A549 (cell line): ENCODE data around the gene IQCE. TPM values are rescaled to one million over a fixed set of nuclear protein-coding genes. Genes with fewer than 3 reads are reported as not detected.

Source experiments
- ATAC-seq, 2 experiments: fragments of 200-7000 bp in 1 of 2; fragments of >200 bp in 1 of 2; cut with Nextera tagmentation in 1 of 2; cut with Tn5 transposase in 1 of 2; 3 replicates each; pipeline versions ENCODE4 v1.8.0 to v1.9.1; 2018 to 2020; ENCODE audit warnings: mild to moderate bottlenecking in 1 of 2, moderate library complexity in 1 of 2
- CTCF ChIA-PET: fragments of 300-600 bp; sonication (Branson Sonifier 250); formaldehyde crosslinking; extraction: SDS; loops from one replicate; lab custom pipeline; 2021; ENCODE audit warnings: antibody characterized with exemption, inconsistent platforms; lab: Yijun Ruan, JAX
- POLR2A ChIA-PET: fragments of 350-600 bp; formaldehyde crosslinking; extraction: SDS; loops from one replicate; lab custom pipeline; 2021; ENCODE audit warnings: antibody characterized with exemption, inconsistent platforms; lab: Yijun Ruan, JAX
- DNase-seq, 2 experiments: peaks; one replicate each; pipeline versions ENCODE4 v3.0.0 to v3.0.0-alpha.2; 2011 to 2016; ENCODE audit warnings: low read depth in 1 of 2, low spot score in 1 of 2
- FAIRE-seq: peaks from 2 replicates; lab custom pipeline; 2011; peaks lifted over from hg19 to GRCh38; lab: Jason Lieb, UNC
- H3K27ac ChIP-seq, 2 experiments: fragments of >200 bp; sonication (Bioruptor Twin); formaldehyde crosslinking; 3 replicates each; pipeline ENCODE4 v1.5.1; 2016 to 2017
- H3K4me1 ChIP-seq: fragments of >200 bp; sonication (Bioruptor Twin); formaldehyde crosslinking; 3 replicates; pipeline ENCODE4 v1.6.1; 2016
- H3K4me2 ChIP-seq: fragments of >200 bp; sonication (Bioruptor Twin); formaldehyde crosslinking; 3 replicates; pipeline ENCODE4 v1.6.1; 2016
- H3K4me3 ChIP-seq: fragments of >200 bp; sonication (Bioruptor Twin); formaldehyde crosslinking; 3 replicates; pipeline ENCODE4 v1.5.1; 2016
- H3K9me3 ChIP-seq: fragments of >200 bp; sonication (Bioruptor Twin); formaldehyde crosslinking; 3 replicates; pipeline ENCODE4 v1.6.1; 2016
- CEBPB ChIP-seq, 2 experiments: fragments of >200 bp in 1 of 2; sonication (Bioruptor Twin) in 1 of 2; formaldehyde crosslinking in 1 of 2; IDR thresholded peaks; 2 replicates each; pipeline ENCODE4 v1.6.1; 2012 to 2016
- CHD2 ChIP-seq: fragments of 150-350 bp; IDR thresholded peaks from 2 replicates; pipeline ENCODE4 v1.6.1; 2014; ENCODE audit warnings: low read length; ENCODE audit not compliant: partially characterized antibody
- EP300 ChIP-seq, 2 experiments: fragments of >200 bp; sonication (Bioruptor Twin); formaldehyde crosslinking; IDR thresholded peaks; 2 replicates in 1 of 2; 3 replicates in 1 of 2; pipeline ENCODE4 v1.6.1; 2016 to 2017
- ESRRA ChIP-seq: fragments of 150-350 bp; IDR thresholded peaks from 2 replicates; pipeline ENCODE4 v1.6.1; 2014; ENCODE audit warnings: mild to moderate bottlenecking, low read length, borderline replicate concordance
- FOSB ChIP-seq: fragments of 250-450 bp; sonication (Bioruptor Pico); IDR thresholded peaks from 2 replicates; pipeline ENCODE4 v1.5.0; 2020; ENCODE audit warnings: mild to moderate bottlenecking, moderate library complexity
- FOSL2 ChIP-seq, 2 experiments: fragments of 450-650 bp in 1 of 2; fragments of >200 bp in 1 of 2; sonication (Bioruptor Twin) in 1 of 2; formaldehyde crosslinking; IDR thresholded peaks; 2 replicates each; pipeline versions ENCODE4 v1.5.0 to v1.6.1; 2016 to 2020; ENCODE audit warnings: mild to moderate bottlenecking in 1 of 2, moderate library complexity in 1 of 2
- GATA3 ChIP-seq: IDR thresholded peaks from 2 replicates; pipeline ENCODE4 v1.6.1; 2012; ENCODE audit warnings: borderline replicate concordance
- HMGXB4 ChIP-seq: fragments of 250-450 bp; sonication (Bioruptor Pico); IDR thresholded peaks from 2 replicates; pipeline ENCODE4 v1.5.0; 2021; ENCODE audit warnings: mild to moderate bottlenecking, moderate library complexity, borderline replicate concordance
- JUNB ChIP-seq: fragments of >200 bp; sonication (Bioruptor Twin); formaldehyde crosslinking; IDR thresholded peaks from 2 replicates; pipeline ENCODE4 v1.6.1; 2016
- KDM1A ChIP-seq: fragments of 200-600 bp; sonication (generic); IDR thresholded peaks from 2 replicates; pipeline ENCODE4 v1.6.1; 2016; ENCODE audit warnings: low read depth, mild to moderate bottlenecking
- MAX ChIP-seq: IDR thresholded peaks from 2 replicates; pipeline ENCODE4 v1.6.1; 2012
- MAZ ChIP-seq: fragments of 150-350 bp; IDR thresholded peaks from 2 replicates; pipeline ENCODE4 v1.6.1; 2014; ENCODE audit warnings: antibody characterized with exemption, low read depth, low read length, borderline replicate concordance
- NFE2L2 ChIP-seq: fragments of 150-350 bp; conservative IDR thresholded peaks from 2 replicates; pipeline ENCODE4 v1.6.1; 2014; ENCODE audit warnings: low read length
- NR3C1 ChIP-seq: fragments of >200 bp; sonication (Bioruptor Twin); formaldehyde crosslinking; IDR thresholded peaks from 3 replicates; pipeline ENCODE4 v1.6.1; 2017
- POLR2A ChIP-seq: IDR thresholded peaks from 2 replicates; pipeline ENCODE4 v1.6.1; 2012; ENCODE audit warnings: mild to moderate bottlenecking, low read length
- POLR2AphosphoS2 ChIP-seq: conservative IDR thresholded peaks from 2 replicates; pipeline ENCODE4 v1.6.1; 2012; ENCODE audit warnings: low read length, improper control_type of control experiment, inconsistent platforms
- RARB ChIP-seq: fragments of 250-450 bp; sonication (Bioruptor Pico); IDR thresholded peaks from 2 replicates; pipeline ENCODE4 v1.8.0; 2021; ENCODE audit warnings: mild to moderate bottlenecking, moderate library complexity
- RCOR1 ChIP-seq: fragments of 150-350 bp; IDR thresholded peaks from 2 replicates; pipeline ENCODE4 v1.6.1; 2014; ENCODE audit warnings: antibody characterized with exemption, low read length, low read depth
- RFX5 ChIP-seq: fragments of 450-650 bp; IDR thresholded peaks from 2 replicates; pipeline ENCODE4 v1.7.1; 2014; ENCODE audit warnings: antibody characterized with exemption, mild to moderate bottlenecking, moderate library complexity
- SREBF2 ChIP-seq: fragments of 450-650 bp; IDR thresholded peaks from 2 replicates; pipeline ENCODE4 v1.6.1; 2014; ENCODE audit warnings: mild to moderate bottlenecking, moderate library complexity
- USF2 ChIP-seq: fragments of 450-650 bp; IDR thresholded peaks from 2 replicates; pipeline ENCODE4 v1.6.1; 2014; ENCODE audit warnings: antibody characterized with exemption
- ZSCAN20 ChIP-seq: fragments of 250-450 bp; sonication (Bioruptor Pico); IDR thresholded peaks from 2 replicates; pipeline ENCODE4 v1.8.0; 2022; ENCODE audit warnings: mild to moderate bottlenecking, moderate library complexity
- WGBS: methylation state at CpG from one replicate; pipeline ENCODE4 v1.1.6; 2017; ENCODE audit errors: missing lambda C conversion rate; 5-methylcytosine and 5-hydroxymethylcytosine counted together
- polyA plus RNA-seq, 4 experiments: library from polyadenylated mRNA; depleted of rRNA in 3 of 4; stranded (reverse); fragments of >200 nt; fragmentation: RNase III in 1 of 4; extraction: RNeasy Plus Mini Kit Qiagen cat#74134 plus additional on column Dnase treatment in 1 of 4; gene quantifications; 2 replicates in 3 of 4; 3 replicates in 1 of 4; pipeline ENCODE4 v1.2.3, GENCODE V29; 2011 to 2017
- TF ChIP-seq, protein P1 (sequence below): fragments of 150-350 bp; IDR thresholded peaks from 2 replicates; pipeline ENCODE4 v1.6.1; 2014; ENCODE audit warnings: low read depth, mild to moderate bottlenecking, low read length
- TF ChIP-seq, protein P2 (sequence below): fragments of 200-600 bp; sonication (generic); IDR thresholded peaks from 2 replicates; pipeline ENCODE4 v1.6.1; 2016; ENCODE audit warnings: antibody characterized with exemption, mild to moderate bottlenecking, moderate library complexity
- TF ChIP-seq, protein P3 (sequence below): fragments of >200 bp; sonication (Bioruptor Twin); formaldehyde crosslinking; IDR thresholded peaks from 3 replicates; pipeline ENCODE4 v1.5.1; 2016

Gene IQCE
- polyA plus RNA-seq, 2 of the 4 experiments (the other 2 are of a cell fraction), result 10.6 to 13.0 TPM

DNA sequence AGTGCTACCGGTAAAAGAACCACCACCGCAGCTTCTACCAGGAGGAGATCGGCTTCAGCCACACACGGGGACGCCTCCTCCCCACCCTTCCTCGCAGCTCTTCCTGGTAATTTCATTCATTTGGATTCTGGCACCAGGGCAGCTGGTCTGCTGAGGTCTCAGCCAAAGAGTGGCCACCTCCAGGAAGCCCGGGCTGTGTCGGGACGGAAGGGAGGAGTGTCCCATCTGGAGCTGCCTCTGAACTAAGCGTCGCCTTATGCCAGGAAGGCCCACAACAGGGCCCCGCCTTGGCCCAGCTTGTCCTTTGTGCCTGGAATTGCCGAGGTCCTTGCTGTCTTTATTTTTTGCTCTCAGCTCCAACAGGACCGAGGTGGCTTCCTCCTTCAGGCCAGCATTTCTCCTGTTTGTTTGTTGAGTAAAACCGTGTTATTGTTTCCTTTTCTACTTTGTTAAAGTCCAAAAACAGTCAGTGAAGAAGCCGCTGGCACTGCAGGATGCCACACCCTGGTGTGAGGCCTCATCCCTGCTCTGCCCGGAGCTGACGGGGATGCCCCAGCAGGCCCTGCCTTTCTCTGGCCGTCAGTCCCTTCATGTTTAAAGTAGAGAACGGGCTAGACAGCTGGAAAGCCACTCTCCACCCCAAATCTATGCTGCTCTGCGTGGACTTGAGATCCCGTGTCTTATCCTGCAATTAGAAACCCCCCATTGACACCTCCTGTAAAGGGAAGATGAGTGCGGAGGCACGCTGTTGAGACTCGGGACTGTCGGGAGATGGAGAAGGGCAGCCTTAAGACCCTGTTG, 48.5 kb downstream of the IQCE start:
- 88% methylated on average over 26 of the region's 26 CpGs for WGBS
- POLR2A ChIA-PET, result no interaction called here
- no peak for DNase-seq

GRCh38 chr7:2607923-2608904, 49.4 kb downstream of the IQCE start:
- Histone ChIP-seq H3K4me2 (no peak overlapping the region), H3K4me1 (no peaks in the 10 kb centered on the region), H3K4me3 (no peak overlapping the region), H3K27ac (no peak overlapping the region), H3K9me3 (no peaks in the 10 kb centered on the region)
- DNase-seq (no peak), FAIRE-seq (no peak), ATAC-seq (no peak)
- 91% methylated on average over 37 of the region's 37 CpGs for WGBS
- TF ChIP-seq ZSCAN20 (CRISPR knock-in tag) (no peak), HMGXB4 (no peak), SREBF2 (no peak), RCOR1 (no peak), NR3C1 (no peak), MAZ (no peak), ESRRA (no peak), POLR2A (no peak), USF2 (no peak)
- TF ChIP-seq, protein P1, sequence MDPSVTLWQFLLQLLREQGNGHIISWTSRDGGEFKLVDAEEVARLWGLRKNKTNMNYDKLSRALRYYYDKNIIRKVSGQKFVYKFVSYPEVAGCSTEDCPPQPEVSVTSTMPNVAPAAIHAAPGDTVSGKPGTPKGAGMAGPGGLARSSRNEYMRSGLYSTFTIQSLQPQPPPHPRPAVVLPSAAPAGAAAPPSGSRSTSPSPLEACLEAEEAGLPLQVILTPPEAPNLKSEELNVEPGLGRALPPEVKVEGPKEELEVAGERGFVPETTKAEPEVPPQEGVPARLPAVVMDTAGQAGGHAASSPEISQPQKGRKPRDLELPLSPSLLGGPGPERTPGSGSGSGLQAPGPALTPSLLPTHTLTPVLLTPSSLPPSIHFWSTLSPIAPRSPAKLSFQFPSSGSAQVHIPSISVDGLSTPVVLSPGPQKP, result no peak
- TF ChIP-seq, protein P2, sequence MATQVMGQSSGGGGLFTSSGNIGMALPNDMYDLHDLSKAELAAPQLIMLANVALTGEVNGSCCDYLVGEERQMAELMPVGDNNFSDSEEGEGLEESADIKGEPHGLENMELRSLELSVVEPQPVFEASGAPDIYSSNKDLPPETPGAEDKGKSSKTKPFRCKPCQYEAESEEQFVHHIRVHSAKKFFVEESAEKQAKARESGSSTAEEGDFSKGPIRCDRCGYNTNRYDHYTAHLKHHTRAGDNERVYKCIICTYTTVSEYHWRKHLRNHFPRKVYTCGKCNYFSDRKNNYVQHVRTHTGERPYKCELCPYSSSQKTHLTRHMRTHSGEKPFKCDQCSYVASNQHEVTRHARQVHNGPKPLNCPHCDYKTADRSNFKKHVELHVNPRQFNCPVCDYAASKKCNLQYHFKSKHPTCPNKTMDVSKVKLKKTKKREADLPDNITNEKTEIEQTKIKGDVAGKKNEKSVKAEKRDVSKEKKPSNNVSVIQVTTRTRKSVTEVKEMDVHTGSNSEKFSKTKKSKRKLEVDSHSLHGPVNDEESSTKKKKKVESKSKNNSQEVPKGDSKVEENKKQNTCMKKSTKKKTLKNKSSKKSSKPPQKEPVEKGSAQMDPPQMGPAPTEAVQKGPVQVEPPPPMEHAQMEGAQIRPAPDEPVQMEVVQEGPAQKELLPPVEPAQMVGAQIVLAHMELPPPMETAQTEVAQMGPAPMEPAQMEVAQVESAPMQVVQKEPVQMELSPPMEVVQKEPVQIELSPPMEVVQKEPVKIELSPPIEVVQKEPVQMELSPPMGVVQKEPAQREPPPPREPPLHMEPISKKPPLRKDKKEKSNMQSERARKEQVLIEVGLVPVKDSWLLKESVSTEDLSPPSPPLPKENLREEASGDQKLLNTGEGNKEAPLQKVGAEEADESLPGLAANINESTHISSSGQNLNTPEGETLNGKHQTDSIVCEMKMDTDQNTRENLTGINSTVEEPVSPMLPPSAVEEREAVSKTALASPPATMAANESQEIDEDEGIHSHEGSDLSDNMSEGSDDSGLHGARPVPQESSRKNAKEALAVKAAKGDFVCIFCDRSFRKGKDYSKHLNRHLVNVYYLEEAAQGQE, result no peak
- ChIA-PET CTCF (interaction anchor here (0.7 to 1.7 kb wide), 10 partner anchors 13 to 139 kb away, joined by 3 to 5 read pairs (median 4); no protein-coding TSS in a partner anchor), POLR2A (no interaction called here)

More for the DNA sequence above, 48.5 kb downstream of the IQCE start:
- CTCF ChIA-PET, result interaction anchor here (1.1 to 1.8 kb wide), 5 partner anchors 20 to 155 kb away, joined by 3 to 5 read pairs (median 4); no protein-coding TSS in a partner anchor
- FAIRE-seq (no peak), ATAC-seq (no peak)
- no peaks in the 10 kb centered on the region for H3K9me3 ChIP-seq
- H3K4me1 ChIP-seq, result no peaks in the 10 kb centered on the region
- no peak overlapping the region for H3K4me2 ChIP-seq
- TF ChIP-seq GATA3 (no peak), CEBPB (IDR thresholded peaks at IDR 0.05) (no peak), JUNB (no peak), FOSB (CRISPR knock-in tag) (no peak), MAX (no peak), ZSCAN20 (CRISPR knock-in tag) (no peak), ESRRA (no peak), CHD2 (no peak), POLR2AphosphoS2 (no peak), KDM1A (no peak), FOSL2 (IDR thresholded peaks at IDR 0.05) (no peak), FOSL2 (CRISPR knock-in tag; IDR thresholded peaks at IDR 0.05) (no peak), NFE2L2 (no peak), RARB (CRISPR knock-in tag) (no peak), RFX5 (no peak), RCOR1 (no peak), EP300 (IDR thresholded peaks at IDR 0.05) (no peak), NR3C1 (no peak), POLR2A (no peak)
- TF ChIP-seq, protein P3, sequence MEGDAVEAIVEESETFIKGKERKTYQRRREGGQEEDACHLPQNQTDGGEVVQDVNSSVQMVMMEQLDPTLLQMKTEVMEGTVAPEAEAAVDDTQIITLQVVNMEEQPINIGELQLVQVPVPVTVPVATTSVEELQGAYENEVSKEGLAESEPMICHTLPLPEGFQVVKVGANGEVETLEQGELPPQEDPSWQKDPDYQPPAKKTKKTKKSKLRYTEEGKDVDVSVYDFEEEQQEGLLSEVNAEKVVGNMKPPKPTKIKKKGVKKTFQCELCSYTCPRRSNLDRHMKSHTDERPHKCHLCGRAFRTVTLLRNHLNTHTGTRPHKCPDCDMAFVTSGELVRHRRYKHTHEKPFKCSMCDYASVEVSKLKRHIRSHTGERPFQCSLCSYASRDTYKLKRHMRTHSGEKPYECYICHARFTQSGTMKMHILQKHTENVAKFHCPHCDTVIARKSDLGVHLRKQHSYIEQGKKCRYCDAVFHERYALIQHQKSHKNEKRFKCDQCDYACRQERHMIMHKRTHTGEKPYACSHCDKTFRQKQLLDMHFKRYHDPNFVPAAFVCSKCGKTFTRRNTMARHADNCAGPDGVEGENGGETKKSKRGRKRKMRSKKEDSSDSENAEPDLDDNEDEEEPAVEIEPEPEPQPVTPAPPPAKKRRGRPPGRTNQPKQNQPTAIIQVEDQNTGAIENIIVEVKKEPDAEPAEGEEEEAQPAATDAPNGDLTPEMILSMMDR, result no peak
- no peak overlapping the region for H3K4me3 ChIP-seq
- H3K27ac ChIP-seq, result no peak overlapping the region
